SK-N-SH treated with all-trans-retinoic acid at 6 μM for 48 hours (cell line): ENCODE data around the gene FAM20C.

Experiments
- BACH2 ChIP-seq: fragments of 250-450 bp; sonication (Bioruptor Pico); IDR thresholded peaks from 2 replicates; pipeline ENCODE4 v1.9.0; 2021; ENCODE audit warnings: mild to moderate bottlenecking, borderline replicate concordance
- GLIS3 ChIP-seq: fragments of 250-450 bp; sonication (Bioruptor Pico); IDR thresholded peaks from 2 replicates; pipeline ENCODE4 v1.5.0; 2020; ENCODE audit warnings: mild to moderate bottlenecking, moderate library complexity
- OSR1 ChIP-seq: fragments of 250-450 bp; sonication (Bioruptor Pico); IDR thresholded peaks from 2 replicates; pipeline ENCODE4 v1.8.0; 2022; ENCODE audit warnings: moderate library complexity, mild to moderate bottlenecking, inconsistent platforms
- PPARA ChIP-seq: fragments of 250-450 bp; sonication (Bioruptor Pico); IDR thresholded peaks from 2 replicates; pipeline ENCODE4 v1.5.0; 2020; ENCODE audit warnings: mild to moderate bottlenecking, borderline replicate concordance
- SNAI2 ChIP-seq: fragments of 250-450 bp; sonication (Bioruptor Pico); IDR thresholded peaks from 2 replicates; pipeline ENCODE4 v1.5.0; 2020; ENCODE audit warnings: mild to moderate bottlenecking, moderate library complexity
- TSHZ2 ChIP-seq: fragments of 250-450 bp; sonication (Bioruptor Pico); IDR thresholded peaks from 2 replicates; pipeline ENCODE4 v1.5.0; 2020; ENCODE audit warnings: mild to moderate bottlenecking, moderate library complexity
- ZFP3 ChIP-seq: fragments of 250-450 bp; sonication (Bioruptor Pico); IDR thresholded peaks from 2 replicates; pipeline ENCODE4 v1.5.0; 2020; ENCODE audit warnings: mild to moderate bottlenecking, moderate library complexity
- ZFP30 ChIP-seq: fragments of 450-650 bp; formaldehyde crosslinking; IDR thresholded peaks from 2 replicates; pipeline ENCODE4 v1.5.0; 2022; ENCODE audit warnings: mild to moderate bottlenecking, moderate library complexity
- ZNF565 ChIP-seq: fragments of 450-650 bp; formaldehyde crosslinking; conservative IDR thresholded peaks from 2 replicates; pipeline ENCODE4 v1.5.0; 2020; ENCODE audit warnings: low read depth, mild to moderate bottlenecking, moderate library complexity
- TF ChIP-seq, protein P1 (sequence below): fragments of 250-450 bp; sonication (Bioruptor Pico); IDR thresholded peaks from 2 replicates; pipeline ENCODE4 v1.5.1; 2020; ENCODE audit warnings: low read depth, mild to moderate bottlenecking, moderate library complexity
- TF ChIP-seq, protein P2 (sequence below): fragments of 250-450 bp; sonication (Bioruptor Pico); IDR thresholded peaks from 2 replicates; pipeline ENCODE4 v1.8.0; 2020; ENCODE audit warnings: mild to moderate bottlenecking, moderate library complexity, borderline replicate concordance

DNA sequence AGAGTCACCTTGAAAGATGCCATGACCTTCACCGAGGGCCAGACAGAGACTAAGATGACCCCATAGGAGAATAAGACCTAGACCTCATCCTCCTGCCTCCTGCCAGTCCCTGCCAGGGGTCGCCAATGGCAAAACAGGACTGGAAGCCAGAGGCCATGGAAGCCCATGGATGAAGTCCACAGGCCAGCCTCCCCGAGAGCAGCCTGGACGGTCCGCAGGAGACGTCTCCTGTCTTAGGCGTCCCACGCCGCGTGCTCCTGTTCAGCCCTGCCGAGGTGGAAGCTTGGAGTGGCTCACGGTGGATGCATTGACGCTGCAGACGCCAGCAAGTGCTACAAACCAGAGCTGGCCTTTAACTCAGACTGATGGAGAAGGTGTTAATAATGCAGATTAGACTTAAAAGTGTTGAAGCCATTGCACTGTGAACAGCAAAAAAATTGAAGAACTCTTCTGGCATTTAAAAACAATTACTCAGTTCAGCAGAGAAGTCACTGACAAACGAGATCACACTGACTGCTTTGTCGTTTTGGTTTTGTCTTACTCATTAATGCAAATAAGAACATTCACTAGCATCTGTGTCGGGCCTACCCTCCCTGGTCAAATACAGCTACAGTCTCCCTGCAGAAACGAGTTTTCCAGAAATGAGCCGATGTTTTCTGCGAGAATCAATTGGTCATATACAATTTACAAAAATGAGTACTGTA lies 38.1 kb upstream of the FAM20C start:
- TF ChIP-seq ZFP30, result no peak
- TF ChIP-seq, protein P1, sequence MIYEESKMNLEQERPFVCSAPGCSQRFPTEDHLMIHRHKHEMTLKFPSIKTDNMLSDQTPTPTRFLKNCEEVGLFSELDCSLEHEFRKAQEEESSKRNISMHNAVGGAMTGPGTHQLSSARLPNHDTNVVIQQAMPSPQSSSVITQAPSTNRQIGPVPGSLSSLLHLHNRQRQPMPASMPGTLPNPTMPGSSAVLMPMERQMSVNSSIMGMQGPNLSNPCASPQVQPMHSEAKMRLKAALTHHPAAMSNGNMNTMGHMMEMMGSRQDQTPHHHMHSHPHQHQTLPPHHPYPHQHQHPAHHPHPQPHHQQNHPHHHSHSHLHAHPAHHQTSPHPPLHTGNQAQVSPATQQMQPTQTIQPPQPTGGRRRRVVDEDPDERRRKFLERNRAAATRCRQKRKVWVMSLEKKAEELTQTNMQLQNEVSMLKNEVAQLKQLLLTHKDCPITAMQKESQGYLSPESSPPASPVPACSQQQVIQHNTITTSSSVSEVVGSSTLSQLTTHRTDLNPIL (CRISPR knock-in tag), result no peak
- TF ChIP-seq TSHZ2 (CRISPR knock-in tag), result no peak
- TF ChIP-seq ZNF565, result no peak
- no peak for TF ChIP-seq ZFP3 (CRISPR knock-in tag)
- TF ChIP-seq, protein P2, sequence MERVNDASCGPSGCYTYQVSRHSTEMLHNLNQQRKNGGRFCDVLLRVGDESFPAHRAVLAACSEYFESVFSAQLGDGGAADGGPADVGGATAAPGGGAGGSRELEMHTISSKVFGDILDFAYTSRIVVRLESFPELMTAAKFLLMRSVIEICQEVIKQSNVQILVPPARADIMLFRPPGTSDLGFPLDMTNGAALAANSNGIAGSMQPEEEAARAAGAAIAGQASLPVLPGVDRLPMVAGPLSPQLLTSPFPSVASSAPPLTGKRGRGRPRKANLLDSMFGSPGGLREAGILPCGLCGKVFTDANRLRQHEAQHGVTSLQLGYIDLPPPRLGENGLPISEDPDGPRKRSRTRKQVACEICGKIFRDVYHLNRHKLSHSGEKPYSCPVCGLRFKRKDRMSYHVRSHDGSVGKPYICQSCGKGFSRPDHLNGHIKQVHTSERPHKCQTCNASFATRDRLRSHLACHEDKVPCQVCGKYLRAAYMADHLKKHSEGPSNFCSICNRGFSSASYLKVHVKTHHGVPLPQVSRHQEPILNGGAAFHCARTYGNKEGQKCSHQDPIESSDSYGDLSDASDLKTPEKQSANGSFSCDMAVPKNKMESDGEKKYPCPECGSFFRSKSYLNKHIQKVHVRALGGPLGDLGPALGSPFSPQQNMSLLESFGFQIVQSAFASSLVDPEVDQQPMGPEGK, result no peak
- TF ChIP-seq SNAI2 (CRISPR knock-in tag), result no peak
- TF ChIP-seq PPARA (CRISPR knock-in tag), result no peak
- TF ChIP-seq OSR1, result no peak
- no peak for TF ChIP-seq BACH2 (CRISPR knock-in tag)
- TF ChIP-seq GLIS3 (CRISPR knock-in tag), result no peak
